ENCODE results near the gene RAD9A. TPM values are rescaled to one million over a fixed set of nuclear protein-coding genes. Genes with fewer than 3 reads are reported as not detected.

The RAD9A gene
- total and polyA plus RNA-seq, 9 of the 15 experiments (the other 6 are each of a cell fraction or from before 2014, with no cell fraction given), result 1.4 to 41.2 (median 16.1) TPM

DNA sequence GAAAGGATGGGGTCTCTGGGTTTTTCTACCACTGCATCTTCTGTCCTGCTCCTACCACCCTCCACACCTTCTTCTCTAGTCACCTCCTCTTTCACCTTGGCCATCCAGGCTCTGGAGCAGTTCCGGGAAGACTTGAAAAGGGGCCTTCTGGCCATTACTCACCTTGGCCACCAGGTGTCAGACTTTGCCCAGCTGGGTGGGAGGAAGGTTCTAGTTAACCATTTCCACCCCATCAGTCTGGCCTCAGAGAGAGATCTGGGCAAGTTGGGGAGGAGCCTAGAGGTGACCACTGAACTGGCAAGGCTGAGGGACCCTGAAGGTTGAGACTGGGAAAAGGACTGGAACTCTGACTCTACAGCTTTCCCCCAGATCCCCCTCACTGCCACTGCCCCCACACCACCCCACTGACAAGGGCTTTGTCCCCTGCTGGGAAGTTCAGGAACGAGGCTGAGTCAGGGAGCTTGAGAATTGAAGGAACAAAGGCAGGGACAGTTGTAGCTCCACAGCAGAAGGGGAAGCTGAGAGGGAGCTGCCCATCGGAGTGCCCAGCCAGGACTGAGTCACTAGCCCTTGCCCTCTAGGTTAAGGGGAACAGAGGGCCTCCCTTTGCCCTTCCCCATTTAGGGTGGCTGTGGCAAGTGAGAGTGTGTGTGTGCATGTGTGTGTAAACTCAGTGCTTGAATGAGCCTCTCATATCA is 34.8 kb upstream of the RAD9A start (continued):
- TF ChIP-seq ZNF79 (CRISPR knock-in tag; IDR thresholded peaks at IDR 0.05; ENCODE audit: low read depth), result no peak
- TF ChIP-seq, protein P1, sequence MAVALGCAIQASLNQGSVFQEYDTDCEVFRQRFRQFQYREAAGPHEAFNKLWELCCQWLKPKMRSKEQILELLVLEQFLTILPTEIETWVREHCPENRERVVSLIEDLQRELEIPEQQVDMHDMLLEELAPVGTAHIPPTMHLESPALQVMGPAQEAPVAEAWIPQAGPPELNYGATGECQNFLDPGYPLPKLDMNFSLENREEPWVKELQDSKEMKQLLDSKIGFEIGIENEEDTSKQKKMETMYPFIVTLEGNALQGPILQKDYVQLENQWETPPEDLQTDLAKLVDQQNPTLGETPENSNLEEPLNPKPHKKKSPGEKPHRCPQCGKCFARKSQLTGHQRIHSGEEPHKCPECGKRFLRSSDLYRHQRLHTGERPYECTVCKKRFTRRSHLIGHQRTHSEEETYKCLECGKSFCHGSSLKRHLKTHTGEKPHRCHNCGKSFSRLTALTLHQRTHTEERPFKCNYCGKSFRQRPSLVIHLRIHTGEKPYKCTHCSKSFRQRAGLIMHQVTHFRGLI (CRISPR knock-in tag; IDR thresholded peaks at IDR 0.05), result no peak
- TF ChIP-seq, protein P2, sequence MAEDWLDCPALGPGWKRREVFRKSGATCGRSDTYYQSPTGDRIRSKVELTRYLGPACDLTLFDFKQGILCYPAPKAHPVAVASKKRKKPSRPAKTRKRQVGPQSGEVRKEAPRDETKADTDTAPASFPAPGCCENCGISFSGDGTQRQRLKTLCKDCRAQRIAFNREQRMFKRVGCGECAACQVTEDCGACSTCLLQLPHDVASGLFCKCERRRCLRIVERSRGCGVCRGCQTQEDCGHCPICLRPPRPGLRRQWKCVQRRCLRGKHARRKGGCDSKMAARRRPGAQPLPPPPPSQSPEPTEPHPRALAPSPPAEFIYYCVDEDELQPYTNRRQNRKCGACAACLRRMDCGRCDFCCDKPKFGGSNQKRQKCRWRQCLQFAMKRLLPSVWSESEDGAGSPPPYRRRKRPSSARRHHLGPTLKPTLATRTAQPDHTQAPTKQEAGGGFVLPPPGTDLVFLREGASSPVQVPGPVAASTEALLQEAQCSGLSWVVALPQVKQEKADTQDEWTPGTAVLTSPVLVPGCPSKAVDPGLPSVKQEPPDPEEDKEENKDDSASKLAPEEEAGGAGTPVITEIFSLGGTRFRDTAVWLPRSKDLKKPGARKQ (CRISPR knock-in tag; IDR thresholded peaks at IDR 0.05), result no peak
- no peak for TF ChIP-seq PTTG1 (tag; IDR thresholded peaks at IDR 0.05; ENCODE audit: low read depth)
- no peak for TF ChIP-seq ZKSCAN1 (IDR thresholded peaks at IDR 0.05; ENCODE audit: low read depth, low read length)
- TF ChIP-seq ZFPM2 (CRISPR knock-in tag; IDR thresholded peaks at IDR 0.05), result no peak
- TF ChIP-seq, protein P3, sequence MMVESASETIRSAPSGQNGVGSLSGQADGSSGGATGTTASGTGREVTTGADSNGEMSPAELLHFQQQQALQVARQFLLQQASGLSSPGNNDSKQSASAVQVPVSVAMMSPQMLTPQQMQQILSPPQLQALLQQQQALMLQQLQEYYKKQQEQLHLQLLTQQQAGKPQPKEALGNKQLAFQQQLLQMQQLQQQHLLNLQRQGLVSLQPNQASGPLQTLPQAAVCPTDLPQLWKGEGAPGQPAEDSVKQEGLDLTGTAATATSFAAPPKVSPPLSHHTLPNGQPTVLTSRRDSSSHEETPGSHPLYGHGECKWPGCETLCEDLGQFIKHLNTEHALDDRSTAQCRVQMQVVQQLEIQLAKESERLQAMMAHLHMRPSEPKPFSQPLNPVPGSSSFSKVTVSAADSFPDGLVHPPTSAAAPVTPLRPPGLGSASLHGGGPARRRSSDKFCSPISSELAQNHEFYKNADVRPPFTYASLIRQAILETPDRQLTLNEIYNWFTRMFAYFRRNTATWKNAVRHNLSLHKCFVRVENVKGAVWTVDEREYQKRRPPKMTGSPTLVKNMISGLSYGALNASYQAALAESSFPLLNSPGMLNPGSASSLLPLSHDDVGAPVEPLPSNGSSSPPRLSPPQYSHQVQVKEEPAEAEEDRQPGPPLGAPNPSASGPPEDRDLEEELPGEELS (CRISPR knock-in tag; IDR thresholded peaks at IDR 0.05; ENCODE audit: borderline replicate concordance), result no peak
- TF ChIP-seq FOXJ2 (tag; IDR thresholded peaks at IDR 0.05), result no peak
- TF ChIP-seq RAD51 (IDR thresholded peaks at IDR 0.05; ENCODE audit: borderline replicate concordance, low read depth), result no peak
- TF ChIP-seq ZNF217 (CRISPR knock-in tag; IDR thresholded peaks at IDR 0.05), result no peak
- no peak for TF ChIP-seq ZNF57 (CRISPR knock-in tag; IDR thresholded peaks at IDR 0.05)
- TF ChIP-seq, protein P4, sequence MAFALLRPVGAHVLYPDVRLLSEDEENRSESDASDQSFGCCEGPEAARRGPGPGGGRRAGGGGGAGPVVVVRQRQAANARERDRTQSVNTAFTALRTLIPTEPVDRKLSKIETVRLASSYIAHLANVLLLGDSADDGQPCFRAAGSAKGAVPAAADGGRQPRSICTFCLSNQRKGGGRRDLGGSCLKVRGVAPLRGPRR (CRISPR knock-in tag; IDR thresholded peaks at IDR 0.05), result no peak
- TF ChIP-seq PTBP1 (IDR thresholded peaks at IDR 0.05; ENCODE audit: low read depth, low read length), result 0 out of 2 replicates have a peak, but pooled peaks have one; percentile 11
- no peak for TF ChIP-seq ZBTB8A (IDR thresholded peaks at IDR 0.05; ENCODE audit: partially characterized antibody)
- TF ChIP-seq ZNF146 (CRISPR knock-in tag; IDR thresholded peaks at IDR 0.05; ENCODE audit: unreplicated experiment), result no peak
- TF ChIP-seq POLR2AphosphoS5 (IDR thresholded peaks at IDR 0.05; ENCODE audit: control insufficient read depth, insufficient read depth, low read depth, low read length), result no peak
- no peak for TF ChIP-seq CBX3 (IDR thresholded peaks at IDR 0.05; ENCODE audit: borderline replicate concordance in 1 of 2, low read length in 2 of 2)
- peak; percentile 98 for TF ChIP-seq SMC3 (conservative IDR thresholded peaks at IDR 0.05; ENCODE audit: insufficient read depth, low read depth, low read length)
- TF ChIP-seq SRSF1 (IDR thresholded peaks at IDR 0.05; ENCODE audit: low read depth, low read length), result no peak
- TF ChIP-seq ZNF184 (CRISPR knock-in tag; IDR thresholded peaks at IDR 0.05), result no peak
- TF ChIP-seq ZNF274 (IDR thresholded peaks at IDR 0.05; ENCODE audit: borderline replicate concordance, low read depth, low read length), result no peak
- peak; percentile 59; the same call in 1 of the 2 replicates for TF ChIP-seq ZEB2 (IDR thresholded peaks at IDR 0.05)
- no peak for TF ChIP-seq MBD2 (IDR thresholded peaks at IDR 0.05; ENCODE audit: borderline replicate concordance, low read depth)
- no peak for TF ChIP-seq NFYB (IDR thresholded peaks at IDR 0.05; ENCODE audit: extremely low read depth, insufficient read length)
